ENCODE data around the gene DHODH. TPM values are rescaled to one million over a fixed set of nuclear protein-coding genes. Genes with fewer than 3 reads are reported as not detected.

DHODH gene
- 12.9 to 15.7 TPM (median 14.1 TPM) in 5 replicates for total RNA-seq (2022; extraction: Qiagen RNA extraction)

DNA sequence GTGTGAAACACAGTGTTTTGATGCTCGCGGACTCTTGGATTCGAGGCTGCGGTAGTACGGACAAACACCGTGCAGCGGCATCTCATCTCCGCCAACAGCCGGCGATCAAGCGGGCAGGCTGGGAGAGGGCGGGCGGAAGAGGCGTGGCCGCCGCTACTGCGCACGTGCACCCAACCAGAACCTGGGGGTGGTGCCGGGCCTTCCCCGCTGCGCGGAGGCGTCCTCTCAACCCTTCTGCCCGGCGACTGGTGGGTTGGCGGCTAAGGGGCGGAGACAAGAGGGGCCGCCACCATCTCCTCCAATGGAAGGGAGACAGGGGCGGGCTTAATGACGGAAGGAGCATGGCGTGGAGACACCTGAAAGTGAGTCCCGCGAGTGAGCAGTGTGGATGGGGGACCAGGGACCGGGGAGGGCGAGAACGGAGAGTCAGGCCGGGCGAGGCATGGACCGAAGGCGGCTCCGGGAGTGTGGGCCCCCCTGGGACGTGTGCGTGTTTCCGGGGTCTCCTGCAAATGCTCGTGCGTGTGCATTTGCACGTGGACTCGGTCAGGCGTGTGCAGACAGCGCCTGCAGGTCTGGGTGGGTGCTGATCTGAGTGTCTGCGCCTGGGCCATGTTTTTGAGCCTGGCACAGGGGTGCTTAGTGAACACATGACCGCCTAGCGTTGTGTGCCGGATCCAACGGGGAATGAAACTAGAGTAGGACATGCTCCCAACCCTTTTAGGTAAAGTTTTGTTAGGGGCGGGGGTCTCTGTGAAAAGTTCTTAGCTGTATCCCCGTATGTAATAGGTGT is at the start of gene DHODH:
Gene DHODH, plus strand, starts transcription at position 321 of the 793 bp plus-strand sequence. Its CDS starts 21 bp downstream, at position 342.

DNA sequence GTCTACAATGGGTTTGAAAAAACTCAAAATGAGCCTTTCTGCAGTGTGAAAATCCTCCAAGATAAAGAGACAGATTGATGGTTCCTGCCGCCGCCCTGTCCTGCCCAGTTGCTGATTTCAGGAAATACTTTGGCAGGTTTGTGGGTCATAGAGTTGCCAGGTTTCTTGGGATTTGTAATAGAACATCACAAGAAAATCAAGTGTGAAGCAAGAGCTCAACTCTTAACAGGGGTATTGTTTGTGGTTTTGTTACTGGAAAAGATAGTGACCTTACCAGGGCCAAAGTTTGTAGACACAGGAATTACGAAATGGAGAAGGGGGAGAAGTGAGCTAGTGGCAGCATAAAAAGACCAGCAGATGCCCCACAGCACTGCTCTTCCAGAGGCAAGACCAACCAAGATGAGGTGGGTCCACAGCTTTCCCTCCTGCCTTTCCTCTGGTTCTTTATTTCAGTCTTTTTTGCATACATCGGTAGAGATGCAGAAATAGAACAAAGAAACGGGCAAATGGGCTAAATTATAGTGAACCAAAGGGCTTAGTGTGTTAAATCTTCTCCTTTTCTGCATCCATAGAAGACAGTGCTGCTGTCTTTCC is 45.8 kb downstream of the DHODH start, which contains the start of gene HP:
Gene HP, plus strand, starts transcription at position 252 of the 594 bp plus-strand sequence. Its CDS starts 148 bp downstream, at position 400.

Other genes with a start within 250 kb of the DHODH start
- gene AP1G1, start 199.9 kb upstream of the DHODH start, total RNA-seq (2022; extraction: Qiagen RNA extraction), result 39.2 to 49.9 TPM (median 45.4 TPM) in 5 replicates
- 13.3 to 18.4 TPM (median 16.3 TPM) in 5 replicates for gene ATXN1L, start 162.8 kb upstream of the DHODH start, total RNA-seq (2022; extraction: Qiagen RNA extraction)
- gene ZNF821, start 124.6 kb upstream of the DHODH start, total RNA-seq (2022; extraction: Qiagen RNA extraction), result 3.3 to 5.4 TPM (median 3.7 TPM) in 5 replicates
- gene IST1, start 113.2 kb upstream of the DHODH start, total RNA-seq (2022; extraction: Qiagen RNA extraction), result 163 to 205 TPM (median 168 TPM) in 5 replicates
- not detected in 5 replicates for gene PKD1L3, start 8.3 kb upstream of the DHODH start, total RNA-seq (2022; extraction: Qiagen RNA extraction)
- gene HP, start 45.8 kb downstream of the DHODH start, total RNA-seq (2022; extraction: Qiagen RNA extraction), result 0.47 to 0.53 TPM in 2 of 5 replicates, not detected in the others
- gene HPR, start 54.5 kb downstream of the DHODH start, total RNA-seq (2022; extraction: Qiagen RNA extraction), result not detected in 5 replicates
- 16.5 to 23.8 TPM (median 22.7 TPM) in 5 replicates for gene TXNL4B, start 84.9 kb downstream of the DHODH start, total RNA-seq (2022; extraction: Qiagen RNA extraction)
- gene DHX38, start 85.1 kb downstream of the DHODH start, total RNA-seq (2022; extraction: Qiagen RNA extraction), result 47.7 to 54.5 TPM (median 52.0 TPM) in 5 replicates
- gene PMFBP1, start 163.4 kb downstream of the DHODH start, total RNA-seq (2022; extraction: Qiagen RNA extraction), result 0.13 to 0.16 TPM (median 0.16 TPM) in 3 of 5 replicates, not detected in the others

Data from A549 treated with CORT108297 at 1 μM for 4 hours (cell line).